HepG2 (cell line): ENCODE results near the gene ANXA11.
"Not testable (repeated sequence)": the region's sequence is repeated elsewhere in the genome, so short reads cannot be mapped to it uniquely, and the experiment has no call there.

Experiments used
- CBX1 ChIP-seq: IDR thresholded peaks from one replicate; pipeline ENCODE4 v1.6.1; 2016; ENCODE audit warnings: antibody characterized with exemption, low read depth
- CTCF ChIP-seq: sonication (generic); formaldehyde crosslinking; IDR thresholded peaks from 2 replicates; pipeline ENCODE4 v1.5.0; 2020; ENCODE audit warnings: mild to moderate bottlenecking, missing genetic modification reagents, moderate library complexity
- PHF21A ChIP-seq: sonication (generic); formaldehyde crosslinking; IDR thresholded peaks from 2 replicates; pipeline ENCODE4 v1.5.0; 2020; ENCODE audit warnings: mild to moderate bottlenecking, missing genetic modification reagents
- PHF8 ChIP-seq: sonication (generic); formaldehyde crosslinking; IDR thresholded peaks from 2 replicates; pipeline ENCODE4 v1.5.0; 2020; ENCODE audit warnings: missing genetic modification reagents
- RNF2 ChIP-seq: fragments of 450-650 bp; conservative IDR thresholded peaks from 2 replicates; pipeline ENCODE4 v1.6.1; 2016; ENCODE audit warnings: low read depth
- ZFX ChIP-seq: sonication (generic); formaldehyde crosslinking; IDR thresholded peaks from 2 replicates; pipeline ENCODE4 v1.4.0; 2020; ENCODE audit warnings: mild to moderate bottlenecking, low read depth, missing genetic modification reagents, moderate library complexity
- ZKSCAN1 ChIP-seq: fragments of 150-350 bp; IDR thresholded peaks from 2 replicates; pipeline ENCODE4 v1.6.1; 2014; ENCODE audit warnings: low read length
- ZMAT3 ChIP-seq: sonication (generic); formaldehyde crosslinking; conservative IDR thresholded peaks from 2 replicates; pipeline ENCODE4 v1.7.0; 2021; ENCODE audit warnings: missing genetic modification reagents
- ZNF350 ChIP-seq: sonication (generic); formaldehyde crosslinking; IDR thresholded peaks from 2 replicates; pipeline ENCODE4 v1.4.0; 2020; ENCODE audit warnings: mild to moderate bottlenecking, low read depth, missing genetic modification reagents, borderline replicate concordance
- TF ChIP-seq, protein P1 (sequence below): sonication (generic); formaldehyde crosslinking; IDR thresholded peaks from 2 replicates; pipeline ENCODE4 v1.5.0; 2020; ENCODE audit warnings: missing genetic modification reagents, mild to moderate bottlenecking, borderline replicate concordance
- TF ChIP-seq, protein P2 (sequence below): IDR thresholded peaks from 2 replicates; pipeline ENCODE4 v1.6.1; 2016; ENCODE audit warnings: low read depth, control low read depth

GRCh38 chr10:80247611-80248010, 42.3 kb upstream of the ANXA11 start:
- TF ChIP-seq, protein P1, sequence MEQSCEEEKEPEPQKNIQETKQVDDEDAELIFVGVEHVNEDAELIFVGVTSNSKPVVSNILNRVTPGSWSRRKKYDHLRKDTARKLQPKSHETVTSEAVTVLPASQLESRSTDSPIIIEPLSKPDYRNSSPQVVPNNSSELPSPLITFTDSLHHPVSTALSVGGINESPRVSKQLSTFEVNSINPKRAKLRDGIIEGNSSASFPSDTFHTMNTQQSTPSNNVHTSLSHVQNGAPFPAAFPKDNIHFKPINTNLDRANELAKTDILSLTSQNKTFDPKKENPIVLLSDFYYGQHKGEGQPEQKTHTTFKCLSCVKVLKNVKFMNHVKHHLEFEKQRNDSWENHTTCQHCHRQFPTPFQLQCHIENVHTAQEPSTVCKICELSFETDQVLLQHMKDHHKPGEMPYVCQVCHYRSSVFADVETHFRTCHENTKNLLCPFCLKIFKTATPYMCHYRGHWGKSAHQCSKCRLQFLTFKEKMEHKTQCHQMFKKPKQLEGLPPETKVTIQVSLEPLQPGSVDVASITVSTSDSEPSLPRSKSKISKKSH, result not testable (repeated sequence)
- not testable (repeated sequence) for TF ChIP-seq PHF8; ZKSCAN1; PHF21A (CRISPR knock-in tag); ZNF350 (CRISPR knock-in tag); CTCF; ZMAT3 (CRISPR knock-in tag); RNF2; ZFX (CRISPR knock-in tag); CBX1
- TF ChIP-seq, protein P2, sequence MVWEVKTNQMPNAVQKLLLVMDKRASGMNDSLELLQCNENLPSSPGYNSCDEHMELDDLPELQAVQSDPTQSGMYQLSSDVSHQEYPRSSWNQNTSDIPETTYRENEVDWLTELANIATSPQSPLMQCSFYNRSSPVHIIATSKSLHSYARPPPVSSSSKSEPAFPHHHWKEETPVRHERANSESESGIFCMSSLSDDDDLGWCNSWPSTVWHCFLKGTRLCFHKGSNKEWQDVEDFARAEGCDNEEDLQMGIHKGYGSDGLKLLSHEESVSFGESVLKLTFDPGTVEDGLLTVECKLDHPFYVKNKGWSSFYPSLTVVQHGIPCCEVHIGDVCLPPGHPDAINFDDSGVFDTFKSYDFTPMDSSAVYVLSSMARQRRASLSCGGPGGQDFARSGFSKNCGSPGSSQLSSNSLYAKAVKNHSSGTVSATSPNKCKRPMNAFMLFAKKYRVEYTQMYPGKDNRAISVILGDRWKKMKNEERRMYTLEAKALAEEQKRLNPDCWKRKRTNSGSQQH (CRISPR knock-in tag), result not testable (repeated sequence)
